Peyer's patch (tissue), 4 donors: ENCODE data around the gene ZNF618.

Experiments used
- CTCF ChIP-seq, 6 experiments: fragments of 450-650 bp in 4 of 6; fragments of 200-600 bp in 2 of 6; sonication (generic) in 1 of 6; IDR thresholded peaks; one replicate each; pipeline ENCODE4 v1.5.1; 2017 to 2019; ENCODE audit warnings: antibody characterized with exemption in 6 of 6, mild to moderate bottlenecking in 3 of 6, moderate library complexity in 1 of 6
- POLR2A ChIP-seq, 2 donors: fragments of 450-650 bp; IDR thresholded peaks; one replicate each; pipeline ENCODE4 v1.5.1; 2017; ENCODE audit warnings: antibody characterized with exemption in 2 of 2, mild to moderate bottlenecking in 2 of 2, moderate library complexity in 2 of 2

- TF ChIP-seq CTCF (IDR thresholded peaks at IDR 0.05) (no peak), POLR2A (IDR thresholded peaks at IDR 0.05) (no peak)
These were observed 207.6 kb downstream of the ZNF618 start for GRCh38 chr9:114083666-114084065.
